Measurements from ENCODE around the gene CD28.
A peak's percentile ranks its signal among the peaks of the same experiment; 100 is the strongest.

CD28 gene

GRCh38 chr2:203662951-203663350, 43.5 kb upstream of the CD28 start:
- Histone ChIP-seq H3K27ac (ENCODE audit: low read depth, low read length) (no peak overlapping the region), H2BK15ac (replicated peaks; ENCODE audit: low read depth) (no peak overlapping the region), H3K79me2 (ENCODE audit: control insufficient read depth, insufficient read depth, low read length) (no peaks in the 10 kb centered on the region)

GRCh38 chr2:203664029-203664755, 42.2 kb upstream of the CD28 start:
- H3K79me2 ChIP-seq (ENCODE audit: control insufficient read depth, insufficient read depth, low read length), result no peaks in the 10 kb centered on the region
- no peak overlapping the region for H2BK5ac ChIP-seq (ENCODE audit: low read length)
- no peaks in the 10 kb centered on the region for H3K36me3 ChIP-seq (ENCODE audit: control insufficient read depth, insufficient read depth, low read length)
- no peak overlapping the region for H2BK120ac ChIP-seq (ENCODE audit: low read depth, low read length)
- H3K4me2 ChIP-seq (ENCODE audit: low read length), result no peak overlapping the region
- no peak overlapping the region for H2AK5ac ChIP-seq (ENCODE audit: low read length)
- H3K4ac ChIP-seq (ENCODE audit: low read depth, low read length), result no peak overlapping the region
- H3K4me3 ChIP-seq (ENCODE audit: low read length), result no peak overlapping the region
- H3K56ac ChIP-seq (ENCODE audit: low read length), result no peak overlapping the region
- H3K79me1 ChIP-seq (ENCODE audit: low read length), result no peaks in the 10 kb centered on the region
- no peaks in the 10 kb centered on the region for H3K27me3 ChIP-seq (ENCODE audit: insufficient read depth, low read length, poor library complexity)
- H3K4me1 ChIP-seq (ENCODE audit: control insufficient read depth, low read depth, low read length), result no peaks in the 10 kb centered on the region
- H3K23ac ChIP-seq (ENCODE audit: low read length), result no peak overlapping the region
- H3K9ac ChIP-seq (ENCODE audit: low read length), result no peak overlapping the region
- no peak overlapping the region for H2BK15ac ChIP-seq (replicated peaks; ENCODE audit: low read depth)
- H4K5ac ChIP-seq (ENCODE audit: low read length), result no peak overlapping the region
- WGBS (ENCODE audit: extremely low coverage, insufficient coverage, low lambda C conversion rate), result no CpG with 5 or more reads among the region's 7 CpGs
- no peak for DNase-seq
- no peak overlapping the region for H3K18ac ChIP-seq (ENCODE audit: low read length)
- no peak overlapping the region for H3K27ac ChIP-seq (ENCODE audit: low read depth, low read length)
- no peak overlapping the region for H4K8ac ChIP-seq (ENCODE audit: low read depth, low read length)

More at GRCh38 chr2:203662951-203663350, 43.5 kb upstream of the CD28 start:
- H3K23ac ChIP-seq (ENCODE audit: low read length), result no peak overlapping the region
- H3K4me1 ChIP-seq (ENCODE audit: control insufficient read depth, low read depth, low read length), result no peaks in the 10 kb centered on the region
- H3K27me3 ChIP-seq (ENCODE audit: insufficient read depth, low read length, poor library complexity), result no peaks in the 10 kb centered on the region
- DNase-seq, result no peak
- no peak overlapping the region for H2BK5ac ChIP-seq (ENCODE audit: low read length)
- H3K9ac ChIP-seq (ENCODE audit: low read length), result no peak overlapping the region
- no peak overlapping the region for H3K4me3 ChIP-seq (ENCODE audit: low read length)
- no peaks in the 10 kb centered on the region for H3K36me3 ChIP-seq (ENCODE audit: control insufficient read depth, insufficient read depth, low read length)
- H3K4ac ChIP-seq (ENCODE audit: low read depth, low read length), result no peak overlapping the region
- no peak overlapping the region for H3K56ac ChIP-seq (ENCODE audit: low read length)
- H3K4me2 ChIP-seq (ENCODE audit: low read length), result no peak overlapping the region
- no peak overlapping the region for H3K18ac ChIP-seq (ENCODE audit: low read length)
- H4K5ac ChIP-seq (ENCODE audit: low read length), result no peak overlapping the region
- H3K79me1 ChIP-seq (ENCODE audit: low read length), result no peaks in the 10 kb centered on the region
- H2BK120ac ChIP-seq (ENCODE audit: low read depth, low read length), result no peak overlapping the region
- no peak overlapping the region for H2AK5ac ChIP-seq (ENCODE audit: low read length)
- no peak overlapping the region for H4K8ac ChIP-seq (ENCODE audit: low read depth, low read length)

- Histone ChIP-seq H2AK5ac (ENCODE audit: low read length) (no peak overlapping the region), H3K4ac (ENCODE audit: low read depth, low read length) (no peak overlapping the region), H3K79me2 (ENCODE audit: control insufficient read depth, insufficient read depth, low read length) (no peaks in the 10 kb centered on the region), H3K4me2 (ENCODE audit: low read length) (no peak overlapping the region), H3K18ac (ENCODE audit: low read length) (no peak overlapping the region), H2BK120ac (ENCODE audit: low read depth, low read length) (no peak overlapping the region), H4K5ac (ENCODE audit: low read length) (no peak overlapping the region), H3K9ac (ENCODE audit: low read length) (no peak overlapping the region), H3K27me3 (ENCODE audit: insufficient read depth, low read length, poor library complexity) (no peaks in the 10 kb centered on the region), H2BK15ac (replicated peaks; ENCODE audit: low read depth) (no peak overlapping the region), H3K4me1 (ENCODE audit: control insufficient read depth, low read depth, low read length) (no peaks in the 10 kb centered on the region), H3K4me3 (ENCODE audit: low read length) (no peak overlapping the region), H4K8ac (ENCODE audit: low read depth, low read length) (no peak overlapping the region), H3K23ac (ENCODE audit: low read length) (no peak overlapping the region), H3K56ac (ENCODE audit: low read length) (no peak overlapping the region), H2BK5ac (ENCODE audit: low read length) (no peak overlapping the region), H3K79me1 (ENCODE audit: low read length) (no peaks in the 10 kb centered on the region), H3K36me3 (ENCODE audit: control insufficient read depth, insufficient read depth, low read length) (no peaks in the 10 kb centered on the region), H3K27ac (ENCODE audit: low read depth, low read length) (no peak overlapping the region)
- no CpG with 5 or more reads among the region's 2 CpGs for WGBS (ENCODE audit: extremely low coverage, insufficient coverage, low lambda C conversion rate)
- no peak for DNase-seq
Observed at GRCh38 chr2:203667838-203668237, 38.6 kb upstream of the CD28 start.

- Histone ChIP-seq H2AK5ac (ENCODE audit: low read length) (no peak overlapping the region), H4K8ac (ENCODE audit: low read depth, low read length) (no peak overlapping the region), H3K79me1 (ENCODE audit: low read length) (no peaks in the 10 kb centered on the region), H3K56ac (ENCODE audit: low read length) (no peak overlapping the region), H3K18ac (ENCODE audit: low read length) (no peak overlapping the region), H3K4me1 (ENCODE audit: control insufficient read depth, low read depth, low read length) (no peaks in the 10 kb centered on the region), H3K27ac (ENCODE audit: low read depth, low read length) (no peak overlapping the region), H3K36me3 (ENCODE audit: control insufficient read depth, insufficient read depth, low read length) (no peaks in the 10 kb centered on the region), H3K9ac (ENCODE audit: low read length) (no peak overlapping the region), H2BK15ac (replicated peaks; ENCODE audit: low read depth) (peak overlapping the region; percentile 19), H3K4me2 (ENCODE audit: low read length) (no peak overlapping the region), H3K27me3 (ENCODE audit: insufficient read depth, low read length, poor library complexity) (no peaks in the 10 kb centered on the region), H3K4ac (ENCODE audit: low read depth, low read length) (no peak overlapping the region), H3K79me2 (ENCODE audit: control insufficient read depth, insufficient read depth, low read length) (no peaks in the 10 kb centered on the region), H3K23ac (ENCODE audit: low read length) (no peak overlapping the region), H2BK120ac (ENCODE audit: low read depth, low read length) (no peak overlapping the region), H3K4me3 (ENCODE audit: low read length) (no peak overlapping the region), H4K5ac (ENCODE audit: low read length) (no peak overlapping the region), H2BK5ac (ENCODE audit: low read length) (no peak overlapping the region)
- DNase-seq, result no peak
- WGBS (ENCODE audit: extremely low coverage, insufficient coverage, low lambda C conversion rate), result no CpG with 5 or more reads among the region's 2 CpGs
Observed at GRCh38 chr2:203669820-203670219, 36.6 kb upstream of the CD28 start.

- no peaks in the 10 kb centered on the region for H3K79me1 ChIP-seq (ENCODE audit: low read length)
- H3K23ac ChIP-seq (ENCODE audit: low read length), result no peak overlapping the region
- no peak overlapping the region for H3K18ac ChIP-seq (ENCODE audit: low read length)
- no peaks in the 10 kb centered on the region for H3K79me2 ChIP-seq (ENCODE audit: control insufficient read depth, insufficient read depth, low read length)
- no peak overlapping the region for H3K56ac ChIP-seq (ENCODE audit: low read length)
- H2BK5ac ChIP-seq (ENCODE audit: low read length), result no peak overlapping the region
- H3K4me3 ChIP-seq (ENCODE audit: low read length), result no peak overlapping the region
- no peaks in the 10 kb centered on the region for H3K27me3 ChIP-seq (ENCODE audit: insufficient read depth, low read length, poor library complexity)
- H3K36me3 ChIP-seq (ENCODE audit: control insufficient read depth, insufficient read depth, low read length), result no peaks in the 10 kb centered on the region
- H3K9ac ChIP-seq (ENCODE audit: low read length), result no peak overlapping the region
- H3K27ac ChIP-seq (ENCODE audit: low read depth, low read length), result no peak overlapping the region
- no peak overlapping the region for H2BK120ac ChIP-seq (ENCODE audit: low read depth, low read length)
- no peak overlapping the region for H3K4ac ChIP-seq (ENCODE audit: low read depth, low read length)
- no peaks in the 10 kb centered on the region for H3K4me1 ChIP-seq (ENCODE audit: control insufficient read depth, low read depth, low read length)
- H2BK15ac ChIP-seq (replicated peaks; ENCODE audit: low read depth), result no peak overlapping the region
- no peak for DNase-seq
- no peak overlapping the region for H3K4me2 ChIP-seq (ENCODE audit: low read length)
- H2AK5ac ChIP-seq (ENCODE audit: low read length), result no peak overlapping the region
- no peak overlapping the region for H4K8ac ChIP-seq (ENCODE audit: low read depth, low read length)
- no peak overlapping the region for H4K5ac ChIP-seq (ENCODE audit: low read length)
Observed at GRCh38 chr2:203670939-203671338, 35.5 kb upstream of the CD28 start.

- Histone ChIP-seq H2BK5ac (ENCODE audit: low read length) (no peak overlapping the region), H3K79me1 (ENCODE audit: low read length) (no peaks in the 10 kb centered on the region), H3K4me1 (ENCODE audit: control insufficient read depth, low read depth, low read length) (no peaks in the 10 kb centered on the region), H3K56ac (ENCODE audit: low read length) (no peak overlapping the region), H3K18ac (ENCODE audit: low read length) (no peak overlapping the region), H3K27me3 (ENCODE audit: insufficient read depth, low read length, poor library complexity) (no peaks in the 10 kb centered on the region), H2BK120ac (ENCODE audit: low read depth, low read length) (no peak overlapping the region), H4K5ac (ENCODE audit: low read length) (no peak overlapping the region), H3K23ac (ENCODE audit: low read length) (no peak overlapping the region), H4K8ac (ENCODE audit: low read depth, low read length) (no peak overlapping the region), H3K4me2 (ENCODE audit: low read length) (no peak overlapping the region), H2BK15ac (replicated peaks; ENCODE audit: low read depth) (no peak overlapping the region), H3K79me2 (ENCODE audit: control insufficient read depth, insufficient read depth, low read length) (no peaks in the 10 kb centered on the region), H3K9ac (ENCODE audit: low read length) (no peak overlapping the region), H3K4me3 (ENCODE audit: low read length) (no peak overlapping the region), H3K36me3 (ENCODE audit: control insufficient read depth, insufficient read depth, low read length) (no peaks in the 10 kb centered on the region), H3K27ac (ENCODE audit: low read depth, low read length) (no peak overlapping the region), H2AK5ac (ENCODE audit: low read length) (no peak overlapping the region), H3K4ac (ENCODE audit: low read depth, low read length) (no peak overlapping the region)
- WGBS (ENCODE audit: extremely low coverage, insufficient coverage, low lambda C conversion rate), result no CpG with 5 or more reads among the region's 1 CpG
- no peak for DNase-seq
Observed at GRCh38 chr2:203671876-203672275, 34.6 kb upstream of the CD28 start.

All from mesendoderm (in vitro differentiated cells).